Measurements from ENCODE around the gene FZD4. TPM values are rescaled to one million over a fixed set of nuclear protein-coding genes. Genes with fewer than 3 reads are reported as not detected.

The FZD4 gene
- total and polyA plus RNA-seq, 10 of the 15 experiments (the other 5 are each of a cell fraction or from before 2014, with no cell fraction given), result under 0.01 to 0.13 (median 0.01) TPM; not detected in 6

DNA sequence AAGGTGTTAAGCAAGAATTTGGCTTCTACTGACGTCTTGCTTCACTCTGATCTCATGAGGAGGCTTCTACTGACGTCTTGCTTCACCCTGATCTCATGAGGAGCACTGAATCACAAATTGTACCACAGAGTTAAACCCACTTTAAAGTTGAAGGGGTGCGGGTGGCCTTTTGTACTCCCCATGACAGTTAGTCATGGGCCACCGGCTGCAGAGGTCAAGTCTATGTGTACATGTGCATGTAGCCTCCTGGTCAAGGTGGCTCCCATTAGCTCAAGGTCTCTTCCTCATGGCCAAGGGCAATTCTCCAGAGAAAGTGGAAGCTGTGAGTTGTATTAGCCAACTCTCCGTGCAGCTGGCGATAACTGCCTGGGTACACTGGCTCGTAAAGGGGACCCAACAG is 23.1 kb upstream of the FZD4 start:
- no peak overlapping the region for H3K27ac ChIP-seq (ENCODE audit: control insufficient read depth, insufficient read depth)
- intact Hi-C loops (cut with micrococcal nuclease; ENCODE audit: unreplicated experiment) (loop anchor here (1.0 kb wide), 1 partner anchor 312 kb away; no protein-coding TSS in a partner anchor), in situ Hi-C loops (cut with MboI) (no loop called here)
- no peak overlapping the region for H3K4me3 ChIP-seq
- SMC1A ChIA-PET (ENCODE audit: uncharacterized antibody, unreplicated experiment), result interaction anchor here (0.6 kb wide), 1 partner anchor 310 kb away, joined by 4 read pairs; no protein-coding TSS in a partner anchor
- WGBS (ENCODE audit: insufficient coverage, insufficient replicate concordance, low lambda C conversion rate, missing lambda C conversion rate), result 42% methylated on average over 7 of the region's 7 CpGs
- CTCF ChIA-PET, result interaction anchor here (0.6 to 1.0 kb wide), 2 partner anchors 312 to 509 kb away, joined by 3 to 6 read pairs; no protein-coding TSS in a partner anchor
- RAD21 ChIA-PET (ENCODE audit: unreplicated experiment), result no interaction called here
- TF ChIP-seq TARDBP (IDR thresholded peaks at IDR 0.05; ENCODE audit: borderline replicate concordance) (no peak), RFX5 (IDR thresholded peaks at IDR 0.05; ENCODE audit: low read depth, low read length) (no peak)
- TF ChIP-seq, protein P1, sequence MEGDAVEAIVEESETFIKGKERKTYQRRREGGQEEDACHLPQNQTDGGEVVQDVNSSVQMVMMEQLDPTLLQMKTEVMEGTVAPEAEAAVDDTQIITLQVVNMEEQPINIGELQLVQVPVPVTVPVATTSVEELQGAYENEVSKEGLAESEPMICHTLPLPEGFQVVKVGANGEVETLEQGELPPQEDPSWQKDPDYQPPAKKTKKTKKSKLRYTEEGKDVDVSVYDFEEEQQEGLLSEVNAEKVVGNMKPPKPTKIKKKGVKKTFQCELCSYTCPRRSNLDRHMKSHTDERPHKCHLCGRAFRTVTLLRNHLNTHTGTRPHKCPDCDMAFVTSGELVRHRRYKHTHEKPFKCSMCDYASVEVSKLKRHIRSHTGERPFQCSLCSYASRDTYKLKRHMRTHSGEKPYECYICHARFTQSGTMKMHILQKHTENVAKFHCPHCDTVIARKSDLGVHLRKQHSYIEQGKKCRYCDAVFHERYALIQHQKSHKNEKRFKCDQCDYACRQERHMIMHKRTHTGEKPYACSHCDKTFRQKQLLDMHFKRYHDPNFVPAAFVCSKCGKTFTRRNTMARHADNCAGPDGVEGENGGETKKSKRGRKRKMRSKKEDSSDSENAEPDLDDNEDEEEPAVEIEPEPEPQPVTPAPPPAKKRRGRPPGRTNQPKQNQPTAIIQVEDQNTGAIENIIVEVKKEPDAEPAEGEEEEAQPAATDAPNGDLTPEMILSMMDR (IDR thresholded peaks at IDR 0.05 in 2 of 3, conservative IDR thresholded peaks at IDR 0.05 in 1 of 3; ENCODE audit: control insufficient read depth in 2 of 3, extremely low read depth in 1 of 3, insufficient read depth in 1 of 3, low read depth in 3 of 3, low read length in 3 of 3), result 0 out of 6 replicates have a peak, but pooled peaks of 1 of the 3 experiments have one; percentile 1
- no peaks in the 10 kb centered on the region for H3K4me1 ChIP-seq (ENCODE audit: control insufficient read depth, insufficient read depth, low read length)
- BruUV-seq (replicated peaks), result no TSS peak
- no peaks in the 10 kb centered on the region for H3K79me2 ChIP-seq (ENCODE audit: control insufficient read depth, insufficient read depth, low read length)
- H3K9me3 ChIP-seq (replicated peaks; ENCODE audit: control insufficient read depth, insufficient read depth, low read length), result no peaks in the 10 kb centered on the region; the same call in 2 of the 3 replicates
- FAIRE-seq (no peak), ATAC-seq (no peak), DNase-seq (ENCODE audit: low read depth, low spot score) (no peak)
- H3K36me3 ChIP-seq (ENCODE audit: control insufficient read depth in 2 of 2, insufficient read depth in 2 of 2, low read length in 1 of 2), result no peaks in the 10 kb centered on the region; a peak in 1 of 4 replicates
- H3K9ac ChIP-seq (ENCODE audit: control insufficient read depth, insufficient read depth, low read length), result no peak overlapping the region
- no peaks in the 10 kb centered on the region for H4K20me1 ChIP-seq (ENCODE audit: control insufficient read depth, insufficient read depth)
- H3K4me2 ChIP-seq (ENCODE audit: control insufficient read depth, insufficient read depth), result no peak overlapping the region
- POLR2A ChIA-PET, result no interaction called here
- H3K27me3 ChIP-seq (replicated peaks in 1 of 2; ENCODE audit: control insufficient read depth in 2 of 2, insufficient read depth in 2 of 2, low read length in 1 of 2), result 0 out of 4 replicates have a peak, but pooled peaks cover 0 to 3% of the 10 kb centered on the region in 2 experiments
- H2AFZ ChIP-seq (ENCODE audit: control insufficient read depth, low read depth, low read length), result no peak overlapping the region

Data from GM12878 (cell line).